CD14-positive monocyte (primary cell): ENCODE data around the gene SLC6A6. TPM values are rescaled to one million over a fixed set of nuclear protein-coding genes. Genes with fewer than 3 reads are reported as not detected.
A peak's percentile ranks its signal among the peaks of the same experiment; 100 is the strongest.

Source experiments
- DNase-seq, 3 donors: peaks; one replicate each; pipeline ENCODE4 v3.0.0-alpha.2; 2011 to 2022
- H2AFZ ChIP-seq: 2 replicates; pipeline ENCODE4 v1.6.0; 2012; ENCODE audit warnings: mild to moderate bottlenecking, low read depth, low read length, inconsistent platforms; ENCODE audit not compliant: insufficient read depth, poor library complexity, severe bottlenecking
- H3K27ac ChIP-seq, 2 donors: 1 replicate in 1 of 2; 2 replicates in 1 of 2; pipeline ENCODE4 v1.5.1; 2012 to 2013; ENCODE audit warnings: low read length in 2 of 2, control low read depth in 1 of 2, inconsistent platforms in 1 of 2, low read depth in 1 of 2, mild to moderate bottlenecking in 1 of 2
- H3K27me3 ChIP-seq, 2 donors: one replicate each; pipeline versions ENCODE4 v1.6.0 to v1.6.1; 2011 to 2013; ENCODE audit warnings: low read length in 2 of 2; ENCODE audit not compliant: control insufficient read depth in 2 of 2, insufficient read depth in 2 of 2
- H3K36me3 ChIP-seq, 2 donors: replicated peaks in 1 of 2; 1 replicate in 1 of 2; 2 replicates in 1 of 2; pipeline versions ENCODE4 v1.5.1 to v1.6.1; 2012 to 2013; ENCODE audit warnings: low read length in 2 of 2, control low read depth in 1 of 2, inconsistent platforms in 1 of 2, mild to moderate bottlenecking in 1 of 2; ENCODE audit not compliant: insufficient read depth in 2 of 2, control insufficient read depth in 1 of 2
- H3K4me1 ChIP-seq, 2 donors: 1 replicate in 1 of 2; 2 replicates in 1 of 2; pipeline versions ENCODE4 v1.5.1 to v1.6.1; 2012 to 2013; ENCODE audit warnings: low read length in 2 of 2, control low read depth in 1 of 2, inconsistent platforms in 1 of 2, mild to moderate bottlenecking in 1 of 2, moderate library complexity in 1 of 2; ENCODE audit not compliant: insufficient read depth in 2 of 2, control insufficient read depth in 1 of 2
- H3K4me2 ChIP-seq: replicated peaks from 2 replicates; pipeline ENCODE3; 2012; ENCODE audit warnings: low read length, moderate library complexity, mild to moderate bottlenecking; ENCODE audit not compliant: poor library complexity, severe bottlenecking; ENCODE audit errors: extremely low read depth
- H3K4me3 ChIP-seq, 3 experiments: fragments of 200-600 bp in 1 of 3; sonication (generic) in 1 of 3; replicated peaks in 1 of 3; 1 replicate in 2 of 3; 2 replicates in 1 of 3; pipeline ENCODE4 v1.5.1; 2011 to 2013; ENCODE audit warnings: low read length in 3 of 3, mild to moderate bottlenecking in 3 of 3, control low read depth in 2 of 3, low read depth in 2 of 3, inconsistent platforms in 1 of 3, moderate library complexity in 1 of 3
- H3K79me2 ChIP-seq: 2 replicates; pipeline ENCODE4 v1.6.0; 2012; ENCODE audit warnings: mild to moderate bottlenecking, control low read depth, inconsistent platforms, low read length, moderate library complexity; ENCODE audit not compliant: insufficient read depth
- H3K9ac ChIP-seq: 2 replicates; pipeline ENCODE4 v1.6.0; 2017; ENCODE audit warnings: low read length, mild to moderate bottlenecking; ENCODE audit not compliant: insufficient read depth, poor library complexity, severe bottlenecking
- H3K9me3 ChIP-seq, 2 donors: replicated peaks in 1 of 2; 1 replicate in 1 of 2; 2 replicates in 1 of 2; pipeline versions ENCODE4 v1.5.1 to v1.6.1; 2012 to 2013; ENCODE audit warnings: low read length in 2 of 2, control low read depth in 1 of 2; ENCODE audit not compliant: control insufficient read depth in 1 of 2, insufficient read depth in 1 of 2
- H4K20me1 ChIP-seq: 2 replicates; pipeline ENCODE4 v1.6.0; 2012; ENCODE audit warnings: mild to moderate bottlenecking, low read length, control low read depth, moderate library complexity; ENCODE audit not compliant: insufficient read depth
- H3K27ac Mint-ChIP-seq, 7 donors: one replicate each; pipeline ENCODE4 v1.8.0; 2020; ENCODE audit warnings: mild to moderate bottlenecking in 7 of 7, mixed read lengths in 7 of 7, moderate library complexity in 6 of 7, inconsistent platforms in 2 of 7
- H3K27me3 Mint-ChIP-seq, 3 donors: one replicate each; pipeline ENCODE4 v1.8.0; 2021 to 2022; ENCODE audit warnings: low read depth in 3 of 3, mild to moderate bottlenecking in 3 of 3, mixed read lengths in 3 of 3, moderate library complexity in 3 of 3, inconsistent platforms in 1 of 3
- H3K36me3 Mint-ChIP-seq, 2 donors: one replicate each; pipeline ENCODE4 v1.8.0; 2020; ENCODE audit warnings: mixed read lengths in 2 of 2, inconsistent platforms in 1 of 2, mild to moderate bottlenecking in 1 of 2
- H3K4me1 Mint-ChIP-seq: one replicate; pipeline ENCODE4 v1.8.0; 2020; ENCODE audit warnings: mild to moderate bottlenecking, mixed read lengths
- H3K4me3 Mint-ChIP-seq, 2 donors: one replicate each; pipeline ENCODE4 v1.8.0; 2020; ENCODE audit warnings: mild to moderate bottlenecking in 2 of 2, mixed read lengths in 2 of 2, moderate library complexity in 1 of 2
- H3K9me3 Mint-ChIP-seq, 7 donors: one replicate each; pipeline ENCODE4 v1.8.0; 2020 to 2022; ENCODE audit warnings: mixed read lengths in 7 of 7, mild to moderate bottlenecking in 6 of 7, moderate library complexity in 6 of 7, inconsistent platforms in 2 of 7
- WGBS: methylation state at CpG from one replicate; pipeline ENCODE4 v1.1.5; 2013; ENCODE audit warnings: missing lambda C conversion rate; ENCODE audit not compliant: insufficient coverage; 5-methylcytosine and 5-hydroxymethylcytosine counted together
- intact Hi-C, 2 donors: fragments of 100-400 bp; cut with micrococcal nuclease; formaldehyde crosslinking; loops; one replicate each; pipeline versions ENCODE4 v1.15.0 to v1.15.1; 2023
- polyA plus RNA-seq, 3 donors: library from polyadenylated mRNA; depleted of rRNA in 1 of 3; unstranded in 2 of 3; stranded (reverse) in 1 of 3; fragments of 300-500 nt in 2 of 3; fragments of >200 nt in 1 of 3; fragmentation: Illumina TruSeq in 2 of 3; gene quantifications; 1 replicate in 2 of 3; 2 replicates in 1 of 3; pipeline ENCODE4 v1.2.3, GENCODE V29; 2012 to 2021
- TF ChIP-seq, protein P1 (sequence below): fragments of 200-600 bp; IDR thresholded peaks from one replicate; pipeline ENCODE4 v1.8.0; 2022; ENCODE audit warnings: antibody characterized with exemption, mild to moderate bottlenecking

The SLC6A6 gene
- polyA plus RNA-seq, 3 donors, result 18.4 to 136 (median 24.5) TPM

DNA sequence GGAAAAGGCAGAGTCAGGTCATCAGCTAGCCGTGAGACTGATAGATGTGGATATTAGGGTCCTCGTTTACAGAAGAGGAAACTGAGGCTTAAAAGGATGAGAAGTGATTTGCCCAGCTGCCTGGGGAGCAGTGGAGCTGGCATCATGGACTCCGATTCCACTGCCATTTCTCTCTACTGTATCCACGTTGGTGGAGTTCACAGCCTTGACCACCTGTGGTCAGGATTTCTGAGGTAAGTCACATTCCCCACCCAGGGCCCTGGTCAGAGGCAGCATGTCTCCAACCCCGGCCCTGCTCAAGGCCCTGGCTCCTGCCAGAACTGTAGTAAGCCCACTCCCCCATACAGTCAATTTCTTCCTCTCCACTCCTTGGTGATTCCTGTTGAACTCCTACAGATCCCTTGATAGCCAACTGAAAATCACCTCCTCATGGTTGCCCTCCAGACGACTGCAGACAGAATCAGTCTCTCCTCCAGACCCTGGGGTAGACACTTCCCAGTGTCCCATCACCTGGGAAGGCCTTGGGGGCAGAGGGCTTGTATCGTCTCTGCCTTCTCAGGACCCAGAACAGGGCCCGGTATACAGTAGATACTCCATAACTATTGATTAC is 41.2 kb upstream of the SLC6A6 start:
- H3K27ac Mint-ChIP-seq, result peak overlapping the region in 1 of 7 donors; percentile 12
- Histone ChIP-seq H3K27ac (no peak overlapping the region), H3K36me3 (no peaks in the 10 kb centered on the region), H2AFZ (no peak overlapping the region), H3K4me1 (peaks cover 10 to 11% of the 10 kb centered on the region in 2 donors), H3K4me3 (no peak overlapping the region), H3K4me2 (no peak overlapping the region), H3K27me3 (no peaks in the 10 kb centered on the region), H3K9me3 (no peaks in the 10 kb centered on the region), H4K20me1 (no peaks in the 10 kb centered on the region), H3K9ac (no peak overlapping the region), H3K79me2 (no peaks in the 10 kb centered on the region)
- intact Hi-C loops, result loop anchor here in 1 of 2 donors (5.0 kb wide), 1 partner anchor 36 kb away; no protein-coding TSS in a partner anchor
- no peaks in the 10 kb centered on the region for H3K36me3 Mint-ChIP-seq
- H3K9me3 Mint-ChIP-seq, result no peaks in the 10 kb centered on the region
- WGBS, result 87% methylated on average over 7 of the region's 8 CpGs
- H3K27me3 Mint-ChIP-seq, result peaks cover 3 to 11% (median 10%) of the 10 kb centered on the region in 3 donors
- TF ChIP-seq, protein P1, sequence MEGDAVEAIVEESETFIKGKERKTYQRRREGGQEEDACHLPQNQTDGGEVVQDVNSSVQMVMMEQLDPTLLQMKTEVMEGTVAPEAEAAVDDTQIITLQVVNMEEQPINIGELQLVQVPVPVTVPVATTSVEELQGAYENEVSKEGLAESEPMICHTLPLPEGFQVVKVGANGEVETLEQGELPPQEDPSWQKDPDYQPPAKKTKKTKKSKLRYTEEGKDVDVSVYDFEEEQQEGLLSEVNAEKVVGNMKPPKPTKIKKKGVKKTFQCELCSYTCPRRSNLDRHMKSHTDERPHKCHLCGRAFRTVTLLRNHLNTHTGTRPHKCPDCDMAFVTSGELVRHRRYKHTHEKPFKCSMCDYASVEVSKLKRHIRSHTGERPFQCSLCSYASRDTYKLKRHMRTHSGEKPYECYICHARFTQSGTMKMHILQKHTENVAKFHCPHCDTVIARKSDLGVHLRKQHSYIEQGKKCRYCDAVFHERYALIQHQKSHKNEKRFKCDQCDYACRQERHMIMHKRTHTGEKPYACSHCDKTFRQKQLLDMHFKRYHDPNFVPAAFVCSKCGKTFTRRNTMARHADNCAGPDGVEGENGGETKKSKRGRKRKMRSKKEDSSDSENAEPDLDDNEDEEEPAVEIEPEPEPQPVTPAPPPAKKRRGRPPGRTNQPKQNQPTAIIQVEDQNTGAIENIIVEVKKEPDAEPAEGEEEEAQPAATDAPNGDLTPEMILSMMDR, result no peak
- no peak overlapping the region for H3K4me3 Mint-ChIP-seq
- DNase-seq, result no peak
- H3K4me1 Mint-ChIP-seq, result peaks cover 19% of the 10 kb centered on the region

DNA sequence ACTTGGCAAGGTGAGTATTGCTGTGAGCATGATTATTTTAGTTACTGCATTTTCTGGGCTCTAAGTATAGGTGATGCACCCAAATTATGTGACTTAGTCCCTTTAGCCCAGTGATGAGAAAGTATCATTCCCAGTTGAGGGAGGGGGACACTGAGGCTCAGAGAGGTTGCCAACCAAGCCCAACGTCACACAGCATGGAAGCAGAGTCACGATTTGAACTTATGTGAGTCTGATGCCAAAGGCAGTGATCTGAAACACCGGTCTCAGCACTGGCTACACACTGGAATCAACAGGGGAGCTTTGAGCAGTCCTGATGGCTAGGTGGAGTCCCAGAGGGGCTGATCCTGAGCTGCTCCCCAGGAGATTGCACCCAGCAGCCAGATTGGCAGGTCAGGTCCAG is 39.5 kb upstream of the SLC6A6 start:
- Mint-ChIP-seq H3K27ac (peak overlapping the region in 3 of 7 donors; percentile 3 to 33 (median 16)), H3K36me3 (no peaks in the 10 kb centered on the region), H3K9me3 (no peaks in the 10 kb centered on the region), H3K4me3 (no peak overlapping the region), H3K4me1 (peaks cover 27% of the 10 kb centered on the region), H3K27me3 (peaks cover 6 to 13% (median 10%) of the 10 kb centered on the region in 3 donors)
- TF ChIP-seq, protein P1, result no peak
- no peak for DNase-seq
- H2AFZ ChIP-seq, result no peak overlapping the region
- intact Hi-C loops, result loop anchor here in 1 of 2 donors (5.0 kb wide), 1 partner anchor 34 kb away; no protein-coding TSS in a partner anchor
- H4K20me1 ChIP-seq, result no peaks in the 10 kb centered on the region
- no peak overlapping the region for H3K9ac ChIP-seq
- no peaks in the 10 kb centered on the region for H3K79me2 ChIP-seq
- no peaks in the 10 kb centered on the region for H3K9me3 ChIP-seq
- H3K4me3 ChIP-seq, result no peak overlapping the region
- peaks cover 10 to 11% of the 10 kb centered on the region in 2 donors for H3K4me1 ChIP-seq
- H3K4me2 ChIP-seq, result no peak overlapping the region
- H3K36me3 ChIP-seq, result no peaks in the 10 kb centered on the region
- WGBS, result 93% methylated on average over 3 of the region's 3 CpGs
- H3K27me3 ChIP-seq, result no peaks in the 10 kb centered on the region
- no peak overlapping the region for H3K27ac ChIP-seq
